SK-N-SH (cell line): ENCODE data around the gene TNRC6B. TPM values are rescaled to one million over a fixed set of nuclear protein-coding genes. Genes with fewer than 3 reads are reported as not detected.

Experiments used
- CTCF ChIA-PET: fragments of 300-600, 350-600 bp; formaldehyde crosslinking; extraction: SDS; loops from one replicate; lab custom pipeline; 2021; lab: Yijun Ruan, JAX
- POLR2A ChIA-PET: fragments of 350-600 bp; sonication (Branson Sonifier 250); formaldehyde crosslinking; extraction: SDS; loops from one replicate; lab custom pipeline; 2020; ENCODE audit warnings: antibody characterized with exemption, inconsistent platforms; lab: Yijun Ruan, JAX
- DNase-seq: peaks from one replicate; pipeline ENCODE4 v3.0.0; 2012
- H2AFZ ChIP-seq: fragments of 200-600 bp; sonication (generic); 2 replicates; pipeline ENCODE4 v1.8.1; 2016; ENCODE audit warnings: antibody characterized with exemption, mild to moderate bottlenecking, low read depth
- H3F3A ChIP-seq: fragments of 200-600 bp; sonication (generic); replicated peaks from 2 replicates; pipeline ENCODE3; 2016; ENCODE audit warnings: antibody characterized with exemption, mild to moderate bottlenecking; ENCODE audit not compliant: insufficient read depth
- H3K27ac ChIP-seq, 2 experiments: fragments of 200-500 bp in 1 of 2; fragments of 200-600 bp in 1 of 2; sonication (Bioruptor generic) in 1 of 2; sonication (generic), shearing (Covaris generic) in 1 of 2; 2 replicates each; pipeline versions ENCODE4 v1.5.1 to v1.6.1; 2014 to 2016; ENCODE audit warnings: low read depth in 2 of 2, inconsistent platforms in 1 of 2, low read length in 1 of 2, mild to moderate bottlenecking in 1 of 2, mixed read lengths in 1 of 2
- H3K27me3 ChIP-seq: fragments of 200-600 bp; sonication (generic), shearing (Covaris generic); 2 replicates; pipeline ENCODE4 v1.6.1; 2016; ENCODE audit warnings: mixed run types; ENCODE audit not compliant: insufficient read depth
- H3K36me3 ChIP-seq, 2 experiments: fragments of 200-500 bp in 1 of 2; fragments of 200-600 bp in 1 of 2; sonication (Bioruptor generic) in 1 of 2; sonication (generic) in 1 of 2; replicated peaks in 1 of 2; 2 replicates each; pipeline versions ENCODE3 to v1.5.1; 2014 to 2016; ENCODE audit warnings: low read length in 1 of 2, mild to moderate bottlenecking in 1 of 2; ENCODE audit not compliant: insufficient read depth in 2 of 2, control insufficient read depth in 1 of 2
- H3K4me1 ChIP-seq, 2 experiments: fragments of 200-500 bp in 1 of 2; fragments of 200-600 bp in 1 of 2; sonication (Bioruptor generic) in 1 of 2; sonication (generic), shearing (Covaris generic) in 1 of 2; 2 replicates each; pipeline versions ENCODE4 v1.5.1 to v1.6.1; 2014 to 2016; ENCODE audit warnings: low read depth in 1 of 2, low read length in 1 of 2, mixed run types in 1 of 2; ENCODE audit not compliant: insufficient read depth in 2 of 2, control insufficient read depth in 1 of 2
- H3K4me2 ChIP-seq: fragments of 200-600 bp; sonication (generic), shearing (Covaris generic); 2 replicates; pipeline ENCODE4 v1.6.1; 2017; ENCODE audit warnings: mixed run types
- H3K4me3 ChIP-seq, 2 experiments: fragments of 200-500 bp in 1 of 2; fragments of 200-600 bp in 1 of 2; sonication (Bioruptor generic) in 1 of 2; sonication (generic), shearing (Covaris generic) in 1 of 2; 2 replicates each; pipeline versions ENCODE4 v1.5.1 to v1.8.1; 2014 to 2016; ENCODE audit warnings: low read depth in 2 of 2, inconsistent platforms in 1 of 2, low read length in 1 of 2, mild to moderate bottlenecking in 1 of 2, mixed read lengths in 1 of 2, moderate library complexity in 1 of 2
- H3K79me2 ChIP-seq: fragments of 200-600 bp; sonication (generic); 2 replicates; pipeline ENCODE4 v1.8.1; 2017; ENCODE audit warnings: mild to moderate bottlenecking; ENCODE audit not compliant: insufficient read depth
- H3K9ac ChIP-seq: fragments of 200-600 bp; sonication (generic); 2 replicates; pipeline ENCODE4 v1.6.1; 2017; ENCODE audit warnings: mixed run types
- H3K9me2 ChIP-seq: fragments of 200-600 bp; sonication (generic); 2 replicates; pipeline ENCODE4 v1.6.1; 2017; ENCODE audit warnings: mixed run types
- H3K9me3 ChIP-seq: fragments of 200-600 bp; sonication (generic); 2 replicates; pipeline ENCODE4 v1.6.1; 2017; ENCODE audit warnings: mixed run types, mild to moderate bottlenecking, moderate library complexity
- H4K20me1 ChIP-seq: fragments of 200-600 bp; sonication (generic); 2 replicates; pipeline ENCODE4 v1.6.1; 2017; ENCODE audit warnings: mild to moderate bottlenecking, mixed run types; ENCODE audit not compliant: insufficient read depth
- CHD2 ChIP-seq: fragments of 150-350 bp; IDR thresholded peaks from 2 replicates; pipeline ENCODE4 v1.6.1; 2018; ENCODE audit warnings: low read length; ENCODE audit not compliant: partially characterized antibody
- EP300 ChIP-seq, 2 experiments: IDR thresholded peaks; 2 replicates each; pipeline versions ENCODE4 v1.4.0 to v1.6.1; 2012; ENCODE audit warnings: borderline replicate concordance in 1 of 2, low read depth in 1 of 2, low read length in 1 of 2
- FOXJ3 ChIP-seq: sonication (generic); formaldehyde crosslinking; IDR thresholded peaks from 2 replicates; pipeline ENCODE4 v1.5.1; 2020; ENCODE audit warnings: mild to moderate bottlenecking, missing genetic modification reagents
- GABPA ChIP-seq: IDR thresholded peaks from 2 replicates; pipeline ENCODE4 v1.4.0; 2012; ENCODE audit warnings: low read depth, mild to moderate bottlenecking
- GATA2 ChIP-seq: sonication (generic); formaldehyde crosslinking; IDR thresholded peaks from 2 replicates; pipeline ENCODE4 v1.5.0; 2020; ENCODE audit warnings: mild to moderate bottlenecking, missing genetic modification reagents
- MEF2A ChIP-seq: IDR thresholded peaks from 2 replicates; pipeline ENCODE4 v1.4.0; 2012; ENCODE audit warnings: low read depth, borderline replicate concordance
- SIN3A ChIP-seq: IDR thresholded peaks from 2 replicates; pipeline ENCODE4 v1.6.1; 2012; ENCODE audit warnings: low read depth, mild to moderate bottlenecking, low read length, moderate library complexity, borderline replicate concordance
- SMC3 ChIP-seq: IDR thresholded peaks from 2 replicates; pipeline ENCODE4 v1.6.1; 2012; ENCODE audit warnings: low read depth, low read length, improper control_type of control experiment
- WGBS: methylation state at CpG from one replicate; pipeline ENCODE4 v1.1.6; 2017; ENCODE audit warnings: low lambda C conversion rate; 5-methylcytosine and 5-hydroxymethylcytosine counted together
- polyA plus RNA-seq, 3 experiments: library from polyadenylated mRNA; depleted of rRNA; stranded (reverse); fragments of >200 nt; gene quantifications; 2 replicates each; pipeline ENCODE4 v1.2.3, GENCODE V29; 2012
- TF ChIP-seq, protein P1 (sequence below): IDR thresholded peaks from 2 replicates; pipeline ENCODE4 v1.4.0; 2012; ENCODE audit warnings: low read depth, borderline replicate concordance
- TF ChIP-seq, protein P2 (sequence below): IDR thresholded peaks from 2 replicates; pipeline ENCODE4; 2012
- TF ChIP-seq, protein P3 (sequence below): fragments of 200-600 bp; sonication (generic); IDR thresholded peaks from 2 replicates; pipeline ENCODE4 v1.6.1; 2017; ENCODE audit warnings: antibody characterized with exemption, mild to moderate bottlenecking, moderate library complexity
- TF ChIP-seq, protein P4 (sequence below): IDR thresholded peaks from 2 replicates; pipeline ENCODE4 v1.4.0; 2012; ENCODE audit warnings: low read depth, borderline replicate concordance
- TF ChIP-seq, protein P5 (sequence below): fragments of 150-350 bp; IDR thresholded peaks from 2 replicates; pipeline ENCODE4 v1.6.1; 2017; ENCODE audit warnings: antibody characterized with exemption, low read length, low read depth, borderline replicate concordance

TNRC6B gene
- polyA plus RNA-seq, 1 of the 3 experiments (the other 2 are of a cell fraction) = 1.2 TPM

DNA sequence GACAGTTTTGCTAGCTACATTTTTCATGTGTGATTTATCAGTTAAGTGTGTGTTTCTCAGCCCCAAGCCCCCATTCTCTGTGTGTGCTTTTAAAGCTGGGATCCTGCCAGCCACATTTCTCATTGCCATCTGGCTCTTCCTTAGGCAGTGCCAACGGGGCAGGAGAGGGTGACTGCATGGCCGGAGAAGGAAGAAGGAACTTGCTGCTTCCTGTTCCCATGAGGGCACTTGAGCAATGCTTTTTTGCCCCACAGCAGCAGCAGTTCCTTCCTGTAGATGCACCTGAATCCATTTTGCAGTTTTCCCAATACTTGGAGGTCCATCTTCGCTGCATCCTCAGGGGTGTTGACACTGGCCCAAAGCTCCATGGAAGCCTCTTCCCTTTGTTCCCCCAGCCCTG lies 37.5 kb downstream of the TNRC6B start:
- H2AFZ ChIP-seq = no peak overlapping the region
- no peak overlapping the region for H3K4me2 ChIP-seq
- no peaks in the 10 kb centered on the region for H3K36me3 ChIP-seq
- H3K27ac ChIP-seq = peak overlapping the region in 1 of 2 experiments; percentile 35; a peak in 2 of 4 replicates
- WGBS = 54% methylated on average over 3 of the region's 3 CpGs
- no peak overlapping the region for H3K4me3 ChIP-seq
- no peaks in the 10 kb centered on the region for H3K9me3 ChIP-seq
- peaks cover 13% of the 10 kb centered on the region; the same call in 1 of the 2 replicates for H4K20me1 ChIP-seq
- H3F3A ChIP-seq = peaks cover 3% of the 10 kb centered on the region
- H3K9me2 ChIP-seq = no peaks in the 10 kb centered on the region
- H3K4me1 ChIP-seq = peaks cover 3 to 10% of the 10 kb centered on the region in 2 experiments; a peak in 2 of 4 replicates
- no peak for DNase-seq
- no peaks in the 10 kb centered on the region for H3K27me3 ChIP-seq
- H3K79me2 ChIP-seq = peaks cover 35% of the 10 kb centered on the region
- CTCF ChIA-PET = no interaction called here
- TF ChIP-seq, protein P1, sequence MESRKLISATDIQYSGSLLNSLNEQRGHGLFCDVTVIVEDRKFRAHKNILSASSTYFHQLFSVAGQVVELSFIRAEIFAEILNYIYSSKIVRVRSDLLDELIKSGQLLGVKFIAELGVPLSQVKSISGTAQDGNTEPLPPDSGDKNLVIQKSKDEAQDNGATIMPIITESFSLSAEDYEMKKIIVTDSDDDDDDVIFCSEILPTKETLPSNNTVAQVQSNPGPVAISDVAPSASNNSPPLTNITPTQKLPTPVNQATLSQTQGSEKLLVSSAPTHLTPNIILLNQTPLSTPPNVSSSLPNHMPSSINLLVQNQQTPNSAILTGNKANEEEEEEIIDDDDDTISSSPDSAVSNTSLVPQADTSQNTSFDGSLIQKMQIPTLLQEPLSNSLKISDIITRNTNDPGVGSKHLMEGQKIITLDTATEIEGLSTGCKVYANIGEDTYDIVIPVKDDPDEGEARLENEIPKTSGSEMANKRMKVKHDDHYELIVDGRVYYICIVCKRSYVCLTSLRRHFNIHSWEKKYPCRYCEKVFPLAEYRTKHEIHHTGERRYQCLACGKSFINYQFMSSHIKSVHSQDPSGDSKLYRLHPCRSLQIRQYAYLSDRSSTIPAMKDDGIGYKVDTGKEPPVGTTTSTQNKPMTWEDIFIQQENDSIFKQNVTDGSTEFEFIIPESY = no peak
- TF ChIP-seq SMC3 (no peak), MEF2A (no peak), GATA2 (CRISPR knock-in tag) (no peak), SIN3A (no peak), CHD2 (no peak), FOXJ3 (CRISPR knock-in tag) (no peak), EP300 (IDR thresholded peaks at IDR 0.05; ENCODE audit: borderline replicate concordance in 1 of 2, low read depth in 1 of 2, low read length in 1 of 2) (no peak), GABPA (no peak)
- TF ChIP-seq, protein P2, sequence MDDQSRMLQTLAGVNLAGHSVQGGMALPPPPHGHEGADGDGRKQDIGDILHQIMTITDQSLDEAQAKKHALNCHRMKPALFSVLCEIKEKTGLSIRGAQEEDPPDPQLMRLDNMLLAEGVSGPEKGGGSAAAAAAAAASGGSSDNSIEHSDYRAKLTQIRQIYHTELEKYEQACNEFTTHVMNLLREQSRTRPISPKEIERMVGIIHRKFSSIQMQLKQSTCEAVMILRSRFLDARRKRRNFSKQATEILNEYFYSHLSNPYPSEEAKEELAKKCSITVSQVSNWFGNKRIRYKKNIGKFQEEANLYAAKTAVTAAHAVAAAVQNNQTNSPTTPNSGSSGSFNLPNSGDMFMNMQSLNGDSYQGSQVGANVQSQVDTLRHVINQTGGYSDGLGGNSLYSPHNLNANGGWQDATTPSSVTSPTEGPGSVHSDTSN = no peak
- TF ChIP-seq, protein P3, sequence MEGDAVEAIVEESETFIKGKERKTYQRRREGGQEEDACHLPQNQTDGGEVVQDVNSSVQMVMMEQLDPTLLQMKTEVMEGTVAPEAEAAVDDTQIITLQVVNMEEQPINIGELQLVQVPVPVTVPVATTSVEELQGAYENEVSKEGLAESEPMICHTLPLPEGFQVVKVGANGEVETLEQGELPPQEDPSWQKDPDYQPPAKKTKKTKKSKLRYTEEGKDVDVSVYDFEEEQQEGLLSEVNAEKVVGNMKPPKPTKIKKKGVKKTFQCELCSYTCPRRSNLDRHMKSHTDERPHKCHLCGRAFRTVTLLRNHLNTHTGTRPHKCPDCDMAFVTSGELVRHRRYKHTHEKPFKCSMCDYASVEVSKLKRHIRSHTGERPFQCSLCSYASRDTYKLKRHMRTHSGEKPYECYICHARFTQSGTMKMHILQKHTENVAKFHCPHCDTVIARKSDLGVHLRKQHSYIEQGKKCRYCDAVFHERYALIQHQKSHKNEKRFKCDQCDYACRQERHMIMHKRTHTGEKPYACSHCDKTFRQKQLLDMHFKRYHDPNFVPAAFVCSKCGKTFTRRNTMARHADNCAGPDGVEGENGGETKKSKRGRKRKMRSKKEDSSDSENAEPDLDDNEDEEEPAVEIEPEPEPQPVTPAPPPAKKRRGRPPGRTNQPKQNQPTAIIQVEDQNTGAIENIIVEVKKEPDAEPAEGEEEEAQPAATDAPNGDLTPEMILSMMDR = no peak
- TF ChIP-seq, protein P4, sequence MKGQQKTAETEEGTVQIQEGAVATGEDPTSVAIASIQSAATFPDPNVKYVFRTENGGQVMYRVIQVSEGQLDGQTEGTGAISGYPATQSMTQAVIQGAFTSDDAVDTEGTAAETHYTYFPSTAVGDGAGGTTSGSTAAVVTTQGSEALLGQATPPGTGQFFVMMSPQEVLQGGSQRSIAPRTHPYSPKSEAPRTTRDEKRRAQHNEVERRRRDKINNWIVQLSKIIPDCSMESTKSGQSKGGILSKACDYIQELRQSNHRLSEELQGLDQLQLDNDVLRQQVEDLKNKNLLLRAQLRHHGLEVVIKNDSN = no peak
- TF ChIP-seq, protein P5, sequence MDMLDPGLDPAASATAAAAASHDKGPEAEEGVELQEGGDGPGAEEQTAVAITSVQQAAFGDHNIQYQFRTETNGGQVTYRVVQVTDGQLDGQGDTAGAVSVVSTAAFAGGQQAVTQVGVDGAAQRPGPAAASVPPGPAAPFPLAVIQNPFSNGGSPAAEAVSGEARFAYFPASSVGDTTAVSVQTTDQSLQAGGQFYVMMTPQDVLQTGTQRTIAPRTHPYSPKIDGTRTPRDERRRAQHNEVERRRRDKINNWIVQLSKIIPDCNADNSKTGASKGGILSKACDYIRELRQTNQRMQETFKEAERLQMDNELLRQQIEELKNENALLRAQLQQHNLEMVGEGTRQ = no peak
- TF ChIP-seq, all 33 proteins: peak for 0
- H3K9ac ChIP-seq = no peak overlapping the region
- POLR2A ChIA-PET = no interaction called here
